ENCODE measurements around the gene ABHD16B.
A peak's percentile ranks its signal among the peaks of the same experiment; 100 is the strongest.

ABHD16B gene

GRCh38 chr20:63861365-63861934 is at the start of gene ABHD16B:
ABHD16B (plus strand) TSS chr20:63861498; CDS start chr20:63861541, 43 bp downstream.
- no peak for DNase-seq

GRCh38 chr20:63814891-63815614 is 46.2 kb upstream of the ABHD16B start:
- no peak for DNase-seq

- no peak for DNase-seq
Observed at GRCh38 chr20:63815615-63816253, 45.6 kb upstream of the ABHD16B start.

GRCh38 chr20:63819224-63819921 is 41.9 kb upstream of the ABHD16B start:
- no peak for DNase-seq

- DNase-seq: no peak
Observed at GRCh38 chr20:63821811-63822210, 39.5 kb upstream of the ABHD16B start.

- DNase-seq: no peak
Observed at GRCh38 chr20:63822276-63822696, 39.0 kb upstream of the ABHD16B start.

GRCh38 chr20:63823691-63824311 is 37.5 kb upstream of the ABHD16B start:
- DNase-seq: no peak

- no peak for DNase-seq
Observed at GRCh38 chr20:63825331-63826118, 35.8 kb upstream of the ABHD16B start.

- DNase-seq: no peak
Observed at GRCh38 chr20:63826753-63827152, 34.5 kb upstream of the ABHD16B start.

GRCh38 chr20:63828124-63828523 is 33.2 kb upstream of the ABHD16B start:
- no peak for DNase-seq

- DNase-seq: no peak
Observed at GRCh38 chr20:63828545-63828944, 32.8 kb upstream of the ABHD16B start.

GRCh38 chr20:63828951-63829350 is 32.3 kb upstream of the ABHD16B start:
- no peak for DNase-seq

GRCh38 chr20:63829603-63829944 is 31.7 kb upstream of the ABHD16B start:
- DNase-seq: no peak

- no peak for DNase-seq
Observed at GRCh38 chr20:63829945-63830835, 31.1 kb upstream of the ABHD16B start.

GRCh38 chr20:63830841-63831588 is 30.3 kb upstream of the ABHD16B start, which contains the start of gene ZBTB46:
ZBTB46 (minus strand) TSS chr20:63831264; CDS start chr20:63790757, 40,507 bp downstream.
- DNase-seq: peak; percentile 43

- no peak for DNase-seq
Observed at GRCh38 chr20:63831646-63831992, 29.7 kb upstream of the ABHD16B start.

GRCh38 chr20:63831993-63832686 is 29.2 kb upstream of the ABHD16B start:
- DNase-seq: no peak

GRCh38 chr20:63833776-63834490 is 27.4 kb upstream of the ABHD16B start:
- no peak for DNase-seq

GRCh38 chr20:63834491-63834880 is 26.8 kb upstream of the ABHD16B start:
- no peak for DNase-seq

Data from NCI-H774 (cell line).